CD4-positive, alpha-beta T cell treated with Interleukin-15 for 1 hour (primary cell): ENCODE data around the gene SLC1A4.
A peak's percentile ranks its signal among the peaks of the same experiment; 100 is the strongest.
"Not testable (repeated sequence)": the region's sequence is repeated elsewhere in the genome, so short reads cannot be mapped to it uniquely, and the experiment has no call there.

Experiments
- DNase-seq: peaks from one replicate; pipeline ENCODE4 v3.0.0-alpha.2; 2020

Gene SLC1A4

GRCh38 chr2:64966017-64966416 is 23.2 kb upstream of the SLC1A4 start:
- DNase-seq, result no peak

DNA sequence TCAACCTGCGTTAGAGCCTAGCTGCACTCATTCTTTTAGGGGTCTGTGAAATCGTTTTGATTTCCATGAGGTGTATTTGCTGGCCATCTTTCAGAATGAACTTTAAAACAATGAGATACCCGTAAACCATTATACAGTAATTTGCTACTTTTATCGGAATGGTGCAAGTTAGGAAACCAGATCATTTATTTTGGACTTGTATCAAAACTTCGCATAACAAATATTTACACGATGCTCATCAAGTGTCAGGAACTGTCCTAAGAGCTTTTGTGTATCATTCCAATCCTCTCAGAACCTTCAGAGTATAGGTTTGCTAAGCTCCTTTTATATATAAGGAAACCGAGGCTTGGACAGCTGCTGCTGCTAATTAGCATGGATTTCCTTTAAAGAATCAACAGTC is 22.4 kb upstream of the SLC1A4 start:
- DNase-seq, result no peak

DNA sequence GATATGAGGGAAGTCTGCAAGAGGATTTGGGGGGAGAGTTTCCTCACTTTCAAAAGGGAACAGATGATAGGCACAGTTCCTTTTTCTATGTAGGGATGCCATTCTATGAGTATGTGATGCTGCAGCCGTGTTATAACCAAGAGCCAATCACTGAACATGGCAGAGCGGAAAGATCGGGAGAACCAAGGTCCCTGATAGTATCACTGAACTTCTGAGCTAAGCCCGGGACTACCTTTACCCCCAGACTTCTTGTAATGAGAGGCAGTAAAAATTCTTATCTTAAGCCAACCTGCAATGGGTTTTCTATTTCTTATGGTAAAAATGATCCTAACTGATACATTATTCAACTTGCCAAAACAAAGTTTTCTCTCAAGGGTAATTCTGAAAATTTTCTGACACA is 21.6 kb upstream of the SLC1A4 start:
- DNase-seq, result no peak

- DNase-seq, result not testable (repeated sequence)
Measured at GRCh38 chr2:64969086-64969485, 20.1 kb upstream of the SLC1A4 start.

DNA sequence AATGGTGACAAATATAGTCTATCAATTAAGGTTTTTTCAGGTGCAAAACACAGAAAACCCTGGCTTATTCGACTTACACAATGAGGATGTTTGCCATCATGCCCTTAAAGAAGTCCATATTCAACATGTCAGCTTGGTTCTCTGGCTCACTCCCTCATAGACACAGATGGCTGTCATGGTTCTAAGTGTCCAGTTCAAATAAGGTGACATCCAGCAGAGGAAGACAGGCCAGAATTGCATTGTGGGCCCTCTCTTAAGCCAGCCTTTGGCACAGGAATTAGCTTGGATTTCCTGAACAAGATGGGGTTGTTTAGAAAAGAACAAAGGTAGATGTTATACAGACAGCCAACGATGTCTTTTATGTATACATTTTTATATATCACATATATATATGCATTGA is 18.7 kb upstream of the SLC1A4 start:
- DNase-seq, result no peak

DNA sequence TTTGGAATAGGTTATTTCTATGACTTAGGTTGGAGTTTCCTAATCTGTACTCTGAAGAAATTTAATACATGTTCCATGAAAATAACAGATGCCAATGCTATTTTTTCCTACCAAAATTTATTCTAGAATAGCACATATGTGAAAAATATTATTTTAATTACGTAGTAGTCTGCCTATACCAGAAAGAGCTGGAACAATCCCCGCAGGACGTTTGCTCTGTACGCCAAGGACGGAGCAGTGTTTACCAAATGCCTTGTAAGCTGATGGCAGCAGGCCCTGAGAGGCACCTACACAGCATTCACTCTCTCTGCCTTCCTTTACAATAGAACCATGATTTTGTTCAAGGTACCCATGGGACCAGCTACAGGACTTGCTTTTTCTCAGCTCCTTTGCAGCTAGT is 16.8 kb upstream of the SLC1A4 start:
- DNase-seq, result no peak

- DNase-seq, result no peak
Measured at GRCh38 chr2:64972876-64973275, 16.3 kb upstream of the SLC1A4 start.

DNA sequence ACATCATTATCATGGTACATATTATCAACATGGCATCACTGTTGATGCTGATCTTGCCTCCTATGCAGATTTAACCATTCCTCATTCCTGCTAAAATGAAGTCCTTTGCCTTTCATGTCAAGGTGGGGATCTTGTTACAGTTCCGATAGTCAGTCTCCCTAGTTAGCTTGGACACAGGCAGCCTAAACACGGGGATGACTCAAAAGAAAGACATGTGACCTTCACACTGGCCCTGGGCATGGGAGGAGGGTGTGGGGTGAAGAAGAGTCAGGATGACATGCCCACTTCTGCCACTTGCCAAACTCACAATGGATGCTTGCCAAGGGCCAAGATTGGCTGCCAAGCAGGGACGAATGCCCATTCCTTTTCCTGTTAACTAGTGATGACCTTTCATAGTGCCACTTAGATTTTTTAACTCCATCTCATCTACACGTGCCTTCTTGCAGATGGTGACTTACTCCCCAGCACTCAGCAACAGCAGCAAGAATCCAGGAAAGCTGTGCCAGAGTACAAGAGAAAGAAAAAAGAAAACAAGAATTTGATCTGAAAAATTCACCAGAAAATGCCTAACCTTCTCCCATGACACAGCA is 13.9 kb upstream of the SLC1A4 start:
- DNase-seq, result no peak

GRCh38 chr2:64976276-64976675 is 12.9 kb upstream of the SLC1A4 start:
- no peak for DNase-seq

DNA sequence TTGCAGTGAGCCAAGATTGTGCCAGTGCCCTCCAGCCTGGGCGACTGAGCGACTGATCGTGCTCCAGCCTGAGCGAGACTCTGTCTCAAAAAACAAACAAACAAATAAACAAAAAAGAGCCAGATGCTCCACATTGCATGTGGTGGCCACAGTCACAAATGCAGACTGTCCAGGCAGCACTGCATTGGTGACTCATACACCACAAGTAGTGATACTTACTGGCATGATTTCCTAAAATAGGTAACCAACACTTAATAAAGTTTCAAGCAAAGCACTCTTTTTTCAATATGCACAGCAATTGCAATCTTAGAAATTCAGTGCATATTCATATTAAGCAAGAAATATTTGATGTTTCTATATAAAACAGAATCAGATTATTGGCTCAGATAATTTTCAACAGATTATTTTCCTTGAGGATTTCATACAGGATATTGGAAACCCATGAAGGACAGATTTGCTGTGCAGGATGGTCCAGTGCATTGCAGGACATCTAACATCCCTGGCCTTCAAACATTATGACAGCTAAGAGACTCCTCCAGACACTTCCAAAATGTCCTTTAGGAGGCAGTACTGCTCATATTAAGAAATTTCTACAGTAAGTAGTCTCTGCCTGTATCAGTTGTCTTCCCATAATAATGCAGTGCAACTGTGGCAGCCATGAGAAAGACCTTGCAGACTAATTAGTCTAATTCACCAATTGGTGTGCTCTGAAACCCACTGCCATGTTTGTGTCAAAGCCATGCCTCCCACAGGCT is 10.5 kb upstream of the SLC1A4 start:
- DNase-seq, result no peak

DNA sequence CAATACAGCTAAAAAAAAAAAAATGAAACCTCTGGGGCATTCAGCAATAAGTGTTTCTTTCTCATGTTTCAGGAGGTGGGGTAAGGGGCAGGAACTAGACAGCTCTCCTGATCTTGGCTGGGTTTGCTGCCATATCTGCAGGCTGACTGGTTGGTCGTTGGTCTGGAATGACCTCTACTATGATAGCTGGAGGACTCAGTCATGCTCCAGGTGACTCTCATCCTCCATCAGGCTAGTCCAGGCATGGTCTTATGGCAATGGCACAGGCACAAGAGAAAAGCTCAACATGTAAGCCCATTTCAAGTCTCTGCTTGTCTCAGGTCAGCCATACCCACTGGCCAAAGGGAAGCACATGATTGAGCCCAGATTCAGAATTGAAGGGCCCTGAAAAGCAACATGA is 9.5 kb upstream of the SLC1A4 start:
- DNase-seq, result no peak

DNA sequence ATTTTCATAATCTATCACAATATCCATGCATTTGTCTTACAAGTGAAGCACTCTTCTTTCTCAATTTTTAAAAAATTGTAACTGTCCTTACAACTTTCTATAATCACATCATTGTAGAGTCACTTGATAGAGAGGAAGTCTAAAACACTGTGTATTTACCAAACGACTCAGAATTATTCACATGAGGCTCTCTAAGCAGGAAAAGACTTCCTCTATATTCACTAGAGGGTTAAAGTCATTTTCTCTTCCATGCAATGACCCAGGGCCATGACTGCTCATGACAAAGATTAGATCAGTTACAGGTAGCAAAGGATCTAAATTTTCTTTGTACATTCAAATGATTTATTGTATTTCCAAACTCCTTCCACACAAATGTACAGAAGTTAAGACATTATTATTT is 9.0 kb upstream of the SLC1A4 start:
- no peak for DNase-seq

DNA sequence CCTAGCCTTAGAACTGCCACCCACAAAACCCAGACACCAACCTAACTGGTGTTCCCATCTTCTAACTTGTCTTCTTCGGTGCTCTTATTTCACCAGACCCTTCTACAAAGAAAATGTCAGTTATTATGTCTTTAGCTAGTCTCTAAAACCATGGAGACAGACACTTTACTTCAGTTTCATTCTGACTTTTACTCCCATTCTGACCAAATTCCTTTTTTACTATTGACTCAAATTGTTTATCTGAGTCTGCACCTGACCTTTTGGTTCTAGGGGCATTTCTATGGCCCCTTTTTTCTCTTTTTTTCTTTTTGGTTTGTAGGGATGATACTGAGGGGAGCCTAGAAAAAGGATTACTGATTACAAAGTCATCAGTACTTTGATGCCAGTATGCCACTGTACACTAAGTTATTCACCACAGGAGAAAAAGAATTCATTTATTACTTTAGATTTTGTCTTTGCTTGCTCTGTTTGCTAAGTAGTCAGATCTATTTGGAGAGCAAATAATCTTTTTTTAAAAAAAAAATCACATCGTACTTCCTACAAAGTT is 6.8 kb upstream of the SLC1A4 start:
- DNase-seq, result no peak

DNA sequence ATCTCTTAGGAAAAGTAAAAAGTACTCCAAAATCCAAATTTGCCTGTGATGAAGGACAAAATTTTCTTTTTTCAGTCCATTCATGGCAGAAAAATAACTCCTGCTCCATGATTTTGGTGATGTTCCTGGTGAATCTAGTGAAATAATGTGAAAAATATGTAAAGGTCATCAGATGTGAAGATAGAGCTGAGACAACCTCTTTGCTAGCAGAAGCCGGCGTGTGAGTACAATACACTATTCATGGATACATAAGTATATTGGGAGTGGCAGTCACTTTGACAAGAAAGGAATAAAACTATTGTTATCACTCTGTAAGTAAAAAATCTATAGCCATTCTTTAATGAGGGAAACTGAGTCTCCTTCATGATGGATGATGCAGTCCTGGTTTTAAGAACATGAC is 6.3 kb upstream of the SLC1A4 start:
- no peak for DNase-seq

- no peak for DNase-seq
Measured at GRCh38 chr2:64985447-64985846, 3.8 kb upstream of the SLC1A4 start.

GRCh38 chr2:64987001-64987955 is 1.9 kb upstream of the SLC1A4 start:
- DNase-seq, result no peak

DNA sequence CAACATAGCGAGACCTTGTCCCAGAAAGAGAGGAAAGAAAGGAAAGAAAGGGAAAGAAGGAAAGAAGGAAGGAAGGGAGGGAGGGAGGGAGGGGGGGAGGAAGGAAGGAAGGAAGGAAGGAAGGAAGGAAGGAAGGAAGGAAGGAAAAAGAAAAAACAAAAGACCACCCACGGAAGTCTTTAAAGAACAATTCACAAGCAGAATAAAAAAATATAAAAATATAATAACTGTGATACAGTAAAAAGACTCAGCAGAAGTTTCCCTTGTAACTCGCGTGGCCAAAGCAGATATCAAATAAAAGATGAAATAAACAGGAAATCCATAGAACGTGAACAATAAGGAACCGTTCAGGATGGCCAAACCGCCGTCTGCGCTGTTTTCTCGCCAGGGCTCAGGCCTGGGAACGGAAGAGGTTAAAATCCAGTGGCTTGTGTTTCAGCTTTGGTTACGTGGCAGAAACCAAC is 1.2 kb upstream of the SLC1A4 start:
- DNase-seq, result no peak

GRCh38 chr2:64988420-64989125 is 626 bp upstream of the SLC1A4 start:
- peak; percentile 60 for DNase-seq

DNA sequence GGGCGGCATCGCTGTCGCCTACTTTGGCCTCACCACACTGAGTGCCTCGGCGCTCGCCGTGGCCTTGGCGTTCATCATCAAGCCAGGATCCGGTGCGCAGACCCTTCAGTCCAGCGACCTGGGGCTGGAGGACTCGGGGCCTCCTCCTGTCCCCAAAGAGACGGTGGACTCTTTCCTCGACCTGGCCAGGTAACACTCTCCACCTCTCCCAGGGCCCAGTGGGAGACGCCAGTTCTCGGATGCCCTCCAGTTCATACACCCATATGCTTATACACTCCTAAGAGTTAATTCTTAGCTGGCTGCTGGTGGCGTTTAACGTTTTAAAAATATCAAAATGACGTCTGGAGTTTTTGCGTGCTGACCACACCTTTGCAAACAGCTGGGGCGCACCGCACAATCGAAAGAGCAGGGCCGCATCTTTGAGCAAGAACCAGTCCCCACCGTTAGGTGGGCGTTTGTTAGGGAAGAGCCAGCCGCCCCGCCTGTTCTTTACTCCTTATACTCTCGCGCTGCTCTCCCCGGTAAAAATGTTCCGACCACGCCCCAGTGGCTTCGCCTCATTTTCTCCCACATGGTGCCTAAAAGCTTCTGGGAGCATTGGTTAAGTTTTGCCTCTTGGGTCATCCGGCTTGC is 899 bp downstream of the SLC1A4 start:
- DNase-seq, result no peak

DNA sequence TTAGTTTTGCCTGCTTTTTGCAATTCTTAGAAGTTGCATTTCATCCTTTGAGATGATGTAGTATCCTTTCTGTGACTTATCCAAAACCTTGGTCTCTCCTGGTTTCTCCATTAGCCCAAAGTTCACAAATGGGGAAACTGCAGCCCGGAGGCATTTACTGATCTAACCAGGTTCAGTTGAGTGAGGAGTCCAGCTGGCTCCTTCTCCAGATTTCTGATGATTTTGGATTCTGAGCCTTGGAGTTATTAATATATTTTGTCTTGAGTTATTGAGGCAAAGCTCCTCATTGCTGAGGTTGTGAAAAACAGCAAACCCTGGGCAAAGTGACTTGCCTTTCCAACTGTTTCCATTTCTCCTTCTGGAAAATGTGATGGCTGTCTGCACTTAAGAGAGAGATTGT is 1.7 kb downstream of the SLC1A4 start:
- no peak for DNase-seq

DNA sequence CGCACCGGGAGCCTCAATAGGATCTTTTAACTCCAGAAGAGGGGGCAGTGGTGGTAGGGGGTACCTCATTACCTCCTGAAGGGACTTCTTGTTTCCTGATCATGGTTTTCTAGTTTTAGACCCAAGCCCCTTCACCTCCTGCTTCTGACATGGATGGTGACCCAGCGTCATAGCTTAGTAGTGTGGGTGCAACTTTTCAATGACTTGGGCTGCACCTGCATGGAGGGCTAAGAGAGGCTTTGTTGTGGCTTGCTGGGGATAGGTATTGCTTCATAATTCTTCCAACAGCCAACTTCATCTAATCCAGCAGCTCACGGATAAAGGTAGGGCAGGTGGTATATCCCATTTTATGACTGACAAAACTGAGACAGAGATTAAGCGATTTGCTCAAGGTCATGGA is 3.0 kb downstream of the SLC1A4 start:
- DNase-seq, result no peak

- no peak for DNase-seq
Measured at GRCh38 chr2:64992990-64993389, 3.8 kb downstream of the SLC1A4 start.
